ENCODE results near the gene MAP4K3. TPM values are rescaled to one million over a fixed set of nuclear protein-coding genes. Genes with fewer than 3 reads are reported as not detected.

The MAP4K3 gene
- total and polyA plus RNA-seq, 2 of the 8 experiments (the other 6 are each of a cell fraction or from before 2014, with no cell fraction given), result 11.4 to 63.0 TPM

DNA sequence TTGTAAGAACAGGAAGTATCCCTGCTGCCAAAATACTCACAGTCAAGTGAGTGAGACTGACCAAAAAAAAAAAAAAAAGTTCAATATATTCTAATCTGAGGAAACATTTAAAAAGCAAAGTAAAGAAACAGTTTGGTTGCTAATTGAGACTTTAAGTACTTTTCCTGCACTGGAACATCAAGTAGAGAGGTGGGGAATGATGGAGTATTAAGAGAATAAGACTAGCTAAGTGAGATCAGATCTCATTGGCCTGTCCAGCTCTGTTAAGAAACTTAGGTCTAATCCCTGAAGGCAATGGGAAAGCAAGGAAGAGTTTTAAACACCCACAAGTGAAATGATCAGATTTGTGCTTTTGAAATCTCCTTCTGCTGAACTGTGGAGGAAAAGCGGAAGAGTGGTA, 27.8 kb upstream of the MAP4K3 start:
- ChIA-PET CTCF (ENCODE audit: partially characterized antibody) (interaction anchor here (0.8 kb wide), 1 partner anchor 266 kb away, joined by 3 read pairs; no protein-coding TSS in a partner anchor), POLR2A (ENCODE audit: partially characterized antibody) (interaction anchor here (0.7 kb wide), 1 partner anchor 10 kb away, joined by 3 read pairs; no protein-coding TSS in a partner anchor)
- Histone ChIP-seq H3K79me2 (ENCODE audit: control insufficient read depth in 1 of 2, insufficient read depth in 2 of 2, low read length in 2 of 2) (no peaks in the 10 kb centered on the region), H2AK5ac (ENCODE audit: low read depth, low read length) (no peak overlapping the region), H4K8ac (ENCODE audit: extremely low read depth, insufficient read depth, low read length) (no peak overlapping the region), H2BK15ac (ENCODE audit: low read length) (no peak overlapping the region), H3K4ac (replicated peaks; ENCODE audit: insufficient read length, low read depth, low read length) (no peak overlapping the region), H2BK12ac (ENCODE audit: low read depth, low read length) (no peak overlapping the region), H3K9ac (replicated peaks in 1 of 4; ENCODE audit: extremely low read depth in 1 of 4, low read depth in 3 of 4, low read length in 3 of 4) (no peak overlapping the region), H3K36me3 (ENCODE audit: control insufficient read depth in 2 of 4, insufficient read depth in 4 of 4, low read length in 3 of 4) (no peaks in the 10 kb centered on the region), H3K23me2 (ENCODE audit: low read depth, low read length) (no peaks in the 10 kb centered on the region), H3K4me2 (ENCODE audit: insufficient read depth in 1 of 2, low read depth in 2 of 2, low read length in 2 of 2) (no peak overlapping the region), H3K4me1 (replicated peaks in 1 of 4; ENCODE audit: control insufficient read depth in 3 of 4, insufficient read depth in 4 of 4, low read length in 3 of 4) (peaks cover 0 to 8% (median 7%) of the 10 kb centered on the region in 4 experiments; a peak in 3 of 7 replicates), H3K18ac (ENCODE audit: extremely low read depth, low read length) (no peak overlapping the region), H3K9me3 (ENCODE audit: insufficient read depth in 2 of 2, low read depth in 1 of 2, low read length in 1 of 2) (no peaks in the 10 kb centered on the region), H2AFZ (ENCODE audit: low read length) (no peak overlapping the region), H2BK20ac (ENCODE audit: low read length) (no peak overlapping the region), H2BK120ac (replicated peaks; ENCODE audit: low read depth, low read length) (no peak overlapping the region), H3K27me3 (replicated peaks in 1 of 4; ENCODE audit: control insufficient read depth in 3 of 4, extremely low read depth in 1 of 4, insufficient read depth in 3 of 4, low read length in 3 of 4) (no peaks in the 10 kb centered on the region), H4K5ac (ENCODE audit: insufficient read length, low read depth, low read length) (no peak overlapping the region), H3K27ac (ENCODE audit: low read depth, low read length) (no peak overlapping the region), H3K79me1 (ENCODE audit: low read depth, low read length) (no peaks in the 10 kb centered on the region), H4K20me1 (replicated peaks in 1 of 2; ENCODE audit: control insufficient read depth in 1 of 2, insufficient read depth in 2 of 2, low read length in 2 of 2) (no peaks in the 10 kb centered on the region), H4K91ac (replicated peaks; ENCODE audit: insufficient read length, low read length) (no peak overlapping the region), H3K56ac (replicated peaks; ENCODE audit: insufficient read length, low read depth, low read length) (no peak overlapping the region), H2BK5ac (ENCODE audit: low read depth, low read length) (no peak overlapping the region), H3K23ac (ENCODE audit: insufficient read length) (no peak overlapping the region), H3K14ac (ENCODE audit: insufficient read length) (no peak overlapping the region), H3K4me3 (ENCODE audit: extremely low read depth in 1 of 4, insufficient read depth in 2 of 4, low read depth in 3 of 4, low read length in 4 of 4) (no peak overlapping the region)
- WGBS, 2 experiments (ENCODE audit: extremely low coverage in 1 of 2, insufficient coverage in 1 of 2, insufficient read length in 1 of 2, insufficient replicate concordance in 2 of 2, low coverage in 1 of 2, low lambda C conversion rate in 2 of 2, missing lambda C conversion rate in 1 of 2), result 93% methylated on average over 1 of the region's 1 CpG; no CpG with 5 or more reads in 1 of the 2 experiments
- FAIRE-seq (no peak), DNase-seq (ENCODE audit: low read depth in 1 of 2, low spot score in 2 of 2) (no peak)
- no peak for TF ChIP-seq CREB1 (IDR thresholded peaks at IDR 0.05)
- TF ChIP-seq ZNF274 (IDR thresholded peaks at IDR 0.05; ENCODE audit: borderline replicate concordance, extremely low read depth, low read length), result no peak
- TF ChIP-seq ASH2L (IDR thresholded peaks at IDR 0.05; ENCODE audit: low read length), result no peak
- no peak for TF ChIP-seq TCF12 (IDR thresholded peaks at IDR 0.05; ENCODE audit: low read depth, low read length)
- TF ChIP-seq SIRT6 (IDR thresholded peaks at IDR 0.05; ENCODE audit: low read length), result no peak
- no peak for TF ChIP-seq KDM5A (IDR thresholded peaks at IDR 0.05; ENCODE audit: low read length)
- TF ChIP-seq CEBPB (IDR thresholded peaks at IDR 0.05; ENCODE audit: low read depth, low read length), result no peak
- TF ChIP-seq SRF (IDR thresholded peaks at IDR 0.05; ENCODE audit: low read depth, low read length), result no peak
- TF ChIP-seq CBX5 (IDR thresholded peaks at IDR 0.05; ENCODE audit: low read depth, low read length), result no peak
- no peak for TF ChIP-seq SUZ12 (IDR thresholded peaks at IDR 0.05; ENCODE audit: low read length)
- TF ChIP-seq JUND (IDR thresholded peaks at IDR 0.05; ENCODE audit: low read length), result no peak
- TF ChIP-seq POLR2AphosphoS5 (IDR thresholded peaks at IDR 0.05; ENCODE audit: low read depth, low read length), result no peak
- TF ChIP-seq CTBP2 (IDR thresholded peaks at IDR 0.05; ENCODE audit: borderline replicate concordance, insufficient read depth, insufficient read length, low read length), result no peak
- no peak for TF ChIP-seq POLR2A (IDR thresholded peaks at IDR 0.05; ENCODE audit: control extremely low read depth in 1 of 2, low read depth in 2 of 2, low read length in 2 of 2)
- no peak for TF ChIP-seq KDM4A (IDR thresholded peaks at IDR 0.05; ENCODE audit: low read depth, low read length, severe bottlenecking)
- no peak for TF ChIP-seq SIX5 (IDR thresholded peaks at IDR 0.05; ENCODE audit: low read depth, low read length)
- no peak for TF ChIP-seq HDAC6 (IDR thresholded peaks at IDR 0.05; ENCODE audit: low read depth, low read length)
